IMR-90 (cell line): Measurements from ENCODE around the gene ISCA1. TPM values are rescaled to one million over a fixed set of nuclear protein-coding genes. Genes with fewer than 3 reads are reported as not detected.

Source experiments
- ATAC-seq: fragments of 200-7000 bp; cut with Tn5 transposase; 2 replicates; pipeline ENCODE4 v1.9.1; 2020; ENCODE audit warnings: low read depth, mild to moderate bottlenecking, moderate library complexity
- BruUV-seq: library from RNA; stranded (reverse); fragments of 400-500 nt; replicated peaks from 2 replicates; lab custom pipeline; 2021; lab: Mats Ljungman, UMichigan
- CTCF ChIA-PET: fragments of 300-600 bp; formaldehyde crosslinking; extraction: SDS; loops from one replicate; lab custom pipeline; 2021; ENCODE audit warnings: antibody characterized with exemption; lab: Yijun Ruan, JAX
- POLR2A ChIA-PET: fragments of 300-600 bp; sonication (Branson Sonifier 250); formaldehyde crosslinking; loops from one replicate; lab custom pipeline; 2022; ENCODE audit warnings: antibody characterized with exemption; ENCODE audit not compliant: unreplicated experiment; lab: Charles Lee
- DNase-seq: peaks from one replicate; pipeline ENCODE4 v3.0.0; 2013
- H2AFZ ChIP-seq: replicated peaks from 2 replicates; pipeline ENCODE3; 2013; ENCODE audit warnings: low read length, mild to moderate bottlenecking; ENCODE audit not compliant: poor library complexity
- H2AK5ac ChIP-seq: 2 replicates; pipeline ENCODE4 v1.6.1; 2013; ENCODE audit warnings: low read depth, low read length, inconsistent platforms
- H2AK9ac ChIP-seq: replicated peaks from 2 replicates; pipeline ENCODE3; 2013; ENCODE audit warnings: mild to moderate bottlenecking, low read depth, low read length, moderate library complexity; ENCODE audit not compliant: poor library complexity
- H2BK120ac ChIP-seq: 2 replicates; pipeline ENCODE4 v1.6.1; 2013; ENCODE audit warnings: low read depth, low read length, inconsistent platforms
- H2BK15ac ChIP-seq: 3 replicates; pipeline ENCODE4 v1.6.1; 2013; ENCODE audit warnings: low read depth, low read length, inconsistent platforms
- H2BK20ac ChIP-seq: 2 replicates; pipeline ENCODE4 v1.6.1; 2013; ENCODE audit warnings: low read depth, mild to moderate bottlenecking, inconsistent platforms, low read length, moderate library complexity
- H2BK5ac ChIP-seq: 2 replicates; pipeline ENCODE4 v1.6.1; 2013; ENCODE audit warnings: mild to moderate bottlenecking, low read depth, low read length, inconsistent platforms; ENCODE audit not compliant: poor library complexity, severe bottlenecking
- H3K14ac ChIP-seq: replicated peaks from 2 replicates; pipeline ENCODE4 v1.6.1; 2013; ENCODE audit warnings: low read depth, low read length, inconsistent platforms
- H3K18ac ChIP-seq: 2 replicates; pipeline ENCODE4 v1.6.1; 2013; ENCODE audit warnings: low read depth, low read length, control low read depth
- H3K23ac ChIP-seq: 2 replicates; pipeline ENCODE4 v1.6.1; 2013; ENCODE audit warnings: low read depth, low read length, inconsistent platforms
- H3K27ac ChIP-seq: 2 replicates; pipeline ENCODE4 v1.5.1; 2013; ENCODE audit warnings: mild to moderate bottlenecking, control low read depth, low read length; ENCODE audit not compliant: insufficient read depth
- H3K27me3 ChIP-seq: 2 replicates; pipeline ENCODE4 v1.6.1; 2013; ENCODE audit warnings: low read length; ENCODE audit not compliant: control insufficient read depth, insufficient read depth
- H3K36me3 ChIP-seq: 2 replicates; pipeline ENCODE4 v1.6.1; 2013; ENCODE audit warnings: low read length, mixed read lengths; ENCODE audit not compliant: control insufficient read depth, insufficient read depth
- H3K4ac ChIP-seq: 2 replicates; pipeline ENCODE4 v1.6.1; 2013; ENCODE audit warnings: low read depth, low read length, inconsistent platforms
- H3K4me1 ChIP-seq: 2 replicates; pipeline ENCODE4 v1.6.1; 2013; ENCODE audit warnings: low read length, mixed read lengths; ENCODE audit not compliant: control insufficient read depth, insufficient read depth
- H3K4me2 ChIP-seq: 2 replicates; pipeline ENCODE4 v1.6.1; 2013; ENCODE audit warnings: low read depth, mild to moderate bottlenecking, control low read depth, low read length, moderate library complexity
- H3K4me3 ChIP-seq: 2 replicates; pipeline ENCODE4 v1.5.1; 2013; ENCODE audit warnings: low read depth, mild to moderate bottlenecking, control low read depth, low read length, moderate library complexity; ENCODE audit not compliant: insufficient read depth
- H3K56ac ChIP-seq: 2 replicates; pipeline ENCODE4 v1.6.1; 2013; ENCODE audit warnings: low read length, inconsistent platforms; ENCODE audit not compliant: insufficient read depth; ENCODE audit errors: extremely low read depth
- H3K79me1 ChIP-seq, 2 experiments: 2 replicates each; pipeline ENCODE4 v1.6.1; 2013; ENCODE audit warnings: low read length in 2 of 2, inconsistent platforms in 1 of 2, low read depth in 1 of 2
- H3K9ac ChIP-seq: 2 replicates; pipeline ENCODE4 v1.6.1; 2013; ENCODE audit warnings: low read depth, low read length, control low read depth
- H3K9me1 ChIP-seq: 2 replicates; pipeline ENCODE4 v1.6.1; 2013; ENCODE audit warnings: low read length, inconsistent platforms; ENCODE audit not compliant: insufficient read depth
- H3K9me3 ChIP-seq: 2 replicates; pipeline ENCODE4 v1.6.1; 2013; ENCODE audit warnings: low read length; ENCODE audit not compliant: control insufficient read depth, insufficient read depth
- H4K20me1 ChIP-seq: 2 replicates; pipeline ENCODE4 v1.6.1; 2013; ENCODE audit warnings: low read length, inconsistent platforms; ENCODE audit not compliant: insufficient read depth
- H4K5ac ChIP-seq: 2 replicates; pipeline ENCODE4 v1.6.1; 2013; ENCODE audit warnings: mild to moderate bottlenecking, low read depth, low read length, control low read depth
- H4K8ac ChIP-seq, 2 experiments: 2 replicates each; pipeline ENCODE4 v1.6.1; 2013; ENCODE audit warnings: low read depth in 2 of 2, low read length in 2 of 2, control low read depth in 1 of 2, inconsistent platforms in 1 of 2
- H4K91ac ChIP-seq: 2 replicates; pipeline ENCODE4 v1.6.1; 2013; ENCODE audit warnings: low read depth, low read length, inconsistent platforms; ENCODE audit not compliant: insufficient read depth
- FOS ChIP-seq: fragments of 150-350 bp; IDR thresholded peaks from 2 replicates; pipeline ENCODE4 v1.6.1; 2016; ENCODE audit warnings: low read depth, low read length
- MAFK ChIP-seq: IDR thresholded peaks from 2 replicates; pipeline ENCODE4 v1.6.1; 2012; ENCODE audit warnings: low read depth, low read length, improper control_type of control experiment
- NFE2L2 ChIP-seq: fragments of 150-350 bp; IDR thresholded peaks from 2 replicates; pipeline ENCODE4 v1.6.1; 2016; ENCODE audit warnings: low read depth, mild to moderate bottlenecking, low read length
- USF2 ChIP-seq: fragments of 150-350 bp; IDR thresholded peaks from 2 replicates; pipeline ENCODE4 v1.6.1; 2017; ENCODE audit warnings: mild to moderate bottlenecking, antibody characterized with exemption, low read length, low read depth
- dilution Hi-C: fragments of 300-500 bp; cut with HindIII; formaldehyde crosslinking; loops from one replicate; pipeline ENCODE4 v1.14.3; 2018; ENCODE audit warnings: low sequenced_read_pairs; ENCODE audit not compliant: unreplicated experiment
- in situ Hi-C: fragments of 300-500 bp; cut with MboI; formaldehyde crosslinking; loops from 3 replicates; pipeline ENCODE4 v1.14.3; 2019; ENCODE audit warnings: low sequenced_read_pairs, inconsistent platforms, mixed read lengths
- intact Hi-C: fragments of 100-400 bp; cut with micrococcal nuclease; formaldehyde crosslinking; loops from 2 replicates; pipeline ENCODE4 v1.10.0; 2022
- polyA plus RNA-seq, 3 experiments: library from polyadenylated mRNA; depleted of rRNA; stranded (reverse); fragments of >200 nt; gene quantifications; 2 replicates each; pipeline ENCODE4 v1.2.3, GENCODE V29; 2012; ENCODE audit warnings: low replicate concordance in 1 of 3
- total RNA-seq: library from RNA; depleted of rRNA; stranded (reverse); fragments of >200 nt; gene quantifications from 2 replicates; pipeline ENCODE4 v1.2.3, GENCODE V29; 2012
- TF ChIP-seq, protein P1 (sequence below): conservative IDR thresholded peaks from 2 replicates; pipeline ENCODE4 v1.5.1; 2012; ENCODE audit warnings: mild to moderate bottlenecking, low read depth, low read length, improper control_type of control experiment

Gene ISCA1
- total and polyA plus RNA-seq, 2 of the 4 experiments (the other 2 are of a cell fraction) = 14.7 to 15.1 TPM

GRCh38 chr9:86250123-86250522 lies 32.2 kb downstream of the ISCA1 start:
- Histone ChIP-seq H3K9me1 (no peaks in the 10 kb centered on the region), H2BK20ac (no peak overlapping the region), H4K5ac (no peak overlapping the region), H3K14ac (no peak overlapping the region), H4K8ac (no peak overlapping the region), H3K4me1 (no peaks in the 10 kb centered on the region), H3K27me3 (no peaks in the 10 kb centered on the region), H2BK15ac (no peak overlapping the region), H3K4me3 (no peak overlapping the region), H2AFZ (no peak overlapping the region), H3K4ac (no peak overlapping the region), H4K20me1 (no peaks in the 10 kb centered on the region), H2AK9ac (no peak overlapping the region), H3K18ac (no peak overlapping the region), H2BK5ac (no peak overlapping the region), H3K9ac (no peak overlapping the region), H3K23ac (no peak overlapping the region), H4K91ac (no peak overlapping the region), H2BK120ac (no peak overlapping the region), H3K27ac (no peak overlapping the region), H3K9me3 (no peaks in the 10 kb centered on the region), H3K4me2 (no peak overlapping the region), H2AK5ac (no peak overlapping the region), H3K36me3 (no peaks in the 10 kb centered on the region), H3K79me1 (no peaks in the 10 kb centered on the region), H3K56ac (no peak overlapping the region)
- ChIA-PET CTCF (interaction anchor here (1.2 kb wide), 1 partner anchor 48 kb away, joined by 3 read pairs; no protein-coding TSS in a partner anchor), POLR2A (no interaction called here)
- BruUV-seq = no TSS peak
- in situ Hi-C loops = no loop called here
- ATAC-seq (no peak), DNase-seq (no peak)
- dilution Hi-C loops = no loop called here
- TF ChIP-seq NFE2L2 (no peak), FOS (no peak), USF2 (no peak), MAFK (no peak)
- TF ChIP-seq, protein P1, sequence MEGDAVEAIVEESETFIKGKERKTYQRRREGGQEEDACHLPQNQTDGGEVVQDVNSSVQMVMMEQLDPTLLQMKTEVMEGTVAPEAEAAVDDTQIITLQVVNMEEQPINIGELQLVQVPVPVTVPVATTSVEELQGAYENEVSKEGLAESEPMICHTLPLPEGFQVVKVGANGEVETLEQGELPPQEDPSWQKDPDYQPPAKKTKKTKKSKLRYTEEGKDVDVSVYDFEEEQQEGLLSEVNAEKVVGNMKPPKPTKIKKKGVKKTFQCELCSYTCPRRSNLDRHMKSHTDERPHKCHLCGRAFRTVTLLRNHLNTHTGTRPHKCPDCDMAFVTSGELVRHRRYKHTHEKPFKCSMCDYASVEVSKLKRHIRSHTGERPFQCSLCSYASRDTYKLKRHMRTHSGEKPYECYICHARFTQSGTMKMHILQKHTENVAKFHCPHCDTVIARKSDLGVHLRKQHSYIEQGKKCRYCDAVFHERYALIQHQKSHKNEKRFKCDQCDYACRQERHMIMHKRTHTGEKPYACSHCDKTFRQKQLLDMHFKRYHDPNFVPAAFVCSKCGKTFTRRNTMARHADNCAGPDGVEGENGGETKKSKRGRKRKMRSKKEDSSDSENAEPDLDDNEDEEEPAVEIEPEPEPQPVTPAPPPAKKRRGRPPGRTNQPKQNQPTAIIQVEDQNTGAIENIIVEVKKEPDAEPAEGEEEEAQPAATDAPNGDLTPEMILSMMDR = no peak
- intact Hi-C loops = no loop called here
